ENCODE data around the gene RNLS.

DNA sequence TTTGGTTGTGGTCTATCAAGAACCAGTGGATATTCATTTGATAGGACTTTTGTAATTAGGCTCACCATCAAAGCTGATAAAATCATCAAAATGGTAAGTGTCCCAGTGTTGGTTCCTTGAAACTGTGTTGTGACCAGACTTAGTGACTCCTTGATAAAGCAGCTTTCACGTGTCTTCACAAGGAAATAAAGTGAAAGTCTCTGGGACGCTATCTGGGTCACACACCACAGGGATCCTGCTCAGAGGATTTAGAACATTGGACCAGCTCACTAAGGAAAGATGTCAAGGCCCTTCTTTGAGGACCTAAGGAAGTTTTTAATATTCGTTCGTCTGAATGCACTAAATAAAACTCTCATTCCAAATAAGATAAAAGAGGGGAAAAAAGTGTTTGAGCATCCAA, 193.1 kb downstream of the RNLS start:
- TF ChIP-seq POLR2A (IDR thresholded peaks at IDR 0.05; ENCODE audit: control extremely low read depth in 1 of 2, low read depth in 2 of 2, low read length in 2 of 2), result no peak
- TF ChIP-seq, protein P1, sequence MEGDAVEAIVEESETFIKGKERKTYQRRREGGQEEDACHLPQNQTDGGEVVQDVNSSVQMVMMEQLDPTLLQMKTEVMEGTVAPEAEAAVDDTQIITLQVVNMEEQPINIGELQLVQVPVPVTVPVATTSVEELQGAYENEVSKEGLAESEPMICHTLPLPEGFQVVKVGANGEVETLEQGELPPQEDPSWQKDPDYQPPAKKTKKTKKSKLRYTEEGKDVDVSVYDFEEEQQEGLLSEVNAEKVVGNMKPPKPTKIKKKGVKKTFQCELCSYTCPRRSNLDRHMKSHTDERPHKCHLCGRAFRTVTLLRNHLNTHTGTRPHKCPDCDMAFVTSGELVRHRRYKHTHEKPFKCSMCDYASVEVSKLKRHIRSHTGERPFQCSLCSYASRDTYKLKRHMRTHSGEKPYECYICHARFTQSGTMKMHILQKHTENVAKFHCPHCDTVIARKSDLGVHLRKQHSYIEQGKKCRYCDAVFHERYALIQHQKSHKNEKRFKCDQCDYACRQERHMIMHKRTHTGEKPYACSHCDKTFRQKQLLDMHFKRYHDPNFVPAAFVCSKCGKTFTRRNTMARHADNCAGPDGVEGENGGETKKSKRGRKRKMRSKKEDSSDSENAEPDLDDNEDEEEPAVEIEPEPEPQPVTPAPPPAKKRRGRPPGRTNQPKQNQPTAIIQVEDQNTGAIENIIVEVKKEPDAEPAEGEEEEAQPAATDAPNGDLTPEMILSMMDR (IDR thresholded peaks at IDR 0.05; ENCODE audit: control extremely low read depth in 1 of 3, insufficient read depth in 1 of 3, low read depth in 1 of 3, low read length in 3 of 3), result no peak
- TF ChIP-seq POLR2AphosphoS5 (IDR thresholded peaks at IDR 0.05; ENCODE audit: low read depth, low read length), result no peak
- no peak for TF ChIP-seq KDM1A (IDR thresholded peaks at IDR 0.05; ENCODE audit: borderline replicate concordance, low read length)
- no peak for TF ChIP-seq SP2 (IDR thresholded peaks at IDR 0.05; ENCODE audit: low read length)
- no peak for TF ChIP-seq SP1 (IDR thresholded peaks at IDR 0.05; ENCODE audit: low read depth, low read length)
- TF ChIP-seq GTF2F1 (IDR thresholded peaks at IDR 0.05; ENCODE audit: borderline replicate concordance, low read depth, low read length), result no peak
- no peak for TF ChIP-seq RNF2 (IDR thresholded peaks at IDR 0.05; ENCODE audit: borderline replicate concordance, low read depth, low read length, missing control alignments, poor library complexity, severe bottlenecking)
- TF ChIP-seq RFX5 (IDR thresholded peaks at IDR 0.05; ENCODE audit: borderline replicate concordance, low read depth, low read length), result no peak
- TF ChIP-seq EZH2 (IDR thresholded peaks at IDR 0.05; ENCODE audit: low read depth, low read length, severe bottlenecking), result no peak
- TF ChIP-seq RBBP5 (IDR thresholded peaks at IDR 0.05; ENCODE audit: borderline replicate concordance, low read depth, low read length), result no peak
- no peak for TF ChIP-seq RXRA (IDR thresholded peaks at IDR 0.05; ENCODE audit: insufficient read depth, low read depth, low read length)
